GM18951 (cell line): ENCODE results near the gene TACR1.
"Not testable (repeated sequence)": the region's sequence is repeated elsewhere in the genome, so short reads cannot be mapped to it uniquely, and the experiment has no call there.

Source experiments
- POLR2A ChIP-seq: IDR thresholded peaks from 4 replicates; pipeline ENCODE4 v1.6.1; 2011; ENCODE audit warnings: mild to moderate bottlenecking; ENCODE audit not compliant: insufficient read length, insufficient read depth; ENCODE audit errors: extremely low read depth
- in situ Hi-C: fragments of 300-500 bp; cut with MboI; formaldehyde crosslinking; loops from one replicate; pipeline ENCODE4 v1.12.0; 2022; ENCODE audit warnings: low sequenced_read_pairs, mixed read lengths, inconsistent platforms; ENCODE audit not compliant: unreplicated experiment

TACR1 gene, protein sequence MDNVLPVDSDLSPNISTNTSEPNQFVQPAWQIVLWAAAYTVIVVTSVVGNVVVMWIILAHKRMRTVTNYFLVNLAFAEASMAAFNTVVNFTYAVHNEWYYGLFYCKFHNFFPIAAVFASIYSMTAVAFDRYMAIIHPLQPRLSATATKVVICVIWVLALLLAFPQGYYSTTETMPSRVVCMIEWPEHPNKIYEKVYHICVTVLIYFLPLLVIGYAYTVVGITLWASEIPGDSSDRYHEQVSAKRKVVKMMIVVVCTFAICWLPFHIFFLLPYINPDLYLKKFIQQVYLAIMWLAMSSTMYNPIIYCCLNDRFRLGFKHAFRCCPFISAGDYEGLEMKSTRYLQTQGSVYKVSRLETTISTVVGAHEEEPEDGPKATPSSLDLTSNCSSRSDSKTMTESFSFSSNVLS

DNA sequence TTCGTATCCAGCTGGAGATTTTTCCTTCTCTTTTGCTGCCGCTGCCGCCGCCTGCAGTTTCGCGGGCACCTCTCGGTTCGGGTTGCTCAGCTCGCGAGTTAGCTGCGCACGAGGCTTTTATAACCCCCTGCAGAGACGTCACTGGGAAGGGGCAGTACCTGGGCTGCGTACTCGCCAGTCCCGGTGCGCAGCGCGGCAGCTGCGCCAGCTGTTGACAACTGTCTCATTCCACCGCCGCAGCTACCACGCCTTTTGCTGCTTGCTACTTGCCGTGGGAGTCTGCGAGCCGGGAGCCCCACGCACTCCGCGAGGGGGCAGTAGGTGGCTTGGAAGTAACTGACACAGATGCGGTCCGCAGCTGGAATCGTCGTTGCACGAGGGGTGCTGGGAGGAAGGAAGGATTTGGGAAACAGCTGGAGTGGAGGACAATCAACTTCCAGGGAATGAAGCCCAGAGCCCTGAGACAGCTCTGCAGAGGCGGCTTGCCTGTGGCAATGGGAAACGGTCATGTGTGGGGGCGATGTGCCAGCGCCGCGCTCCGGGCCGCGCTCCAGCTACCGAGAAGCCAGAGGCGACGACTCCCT is at the start of gene TACR1:
Gene TACR1, minus strand, starts transcription at position 93 of the 584 bp plus-strand sequence. CDS start 586 bp downstream, outside the sequence.
- no peak for TF ChIP-seq POLR2A
- in situ Hi-C loops = no loop called here

DNA sequence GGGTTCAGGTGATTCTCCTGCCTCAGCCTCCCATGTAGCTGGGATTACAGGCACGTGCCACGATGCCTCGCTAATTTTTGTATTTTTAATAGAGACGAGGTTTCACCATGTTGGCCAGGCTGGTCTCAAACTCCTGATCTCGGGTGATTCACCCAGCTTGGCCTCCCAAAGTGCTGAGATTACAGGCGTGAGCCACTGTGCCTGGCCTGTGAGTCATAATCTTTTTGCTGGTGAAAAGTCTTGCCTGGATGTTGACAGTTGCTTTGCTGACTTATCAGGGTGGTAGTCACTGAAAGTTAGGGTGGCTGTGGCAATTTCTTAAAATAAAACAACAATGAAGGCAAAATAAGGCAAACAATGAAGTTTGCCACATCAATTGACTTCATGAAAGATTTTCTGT is 49.3 kb upstream of the TACR1 start:
- in situ Hi-C loops = not testable (repeated sequence)

DNA sequence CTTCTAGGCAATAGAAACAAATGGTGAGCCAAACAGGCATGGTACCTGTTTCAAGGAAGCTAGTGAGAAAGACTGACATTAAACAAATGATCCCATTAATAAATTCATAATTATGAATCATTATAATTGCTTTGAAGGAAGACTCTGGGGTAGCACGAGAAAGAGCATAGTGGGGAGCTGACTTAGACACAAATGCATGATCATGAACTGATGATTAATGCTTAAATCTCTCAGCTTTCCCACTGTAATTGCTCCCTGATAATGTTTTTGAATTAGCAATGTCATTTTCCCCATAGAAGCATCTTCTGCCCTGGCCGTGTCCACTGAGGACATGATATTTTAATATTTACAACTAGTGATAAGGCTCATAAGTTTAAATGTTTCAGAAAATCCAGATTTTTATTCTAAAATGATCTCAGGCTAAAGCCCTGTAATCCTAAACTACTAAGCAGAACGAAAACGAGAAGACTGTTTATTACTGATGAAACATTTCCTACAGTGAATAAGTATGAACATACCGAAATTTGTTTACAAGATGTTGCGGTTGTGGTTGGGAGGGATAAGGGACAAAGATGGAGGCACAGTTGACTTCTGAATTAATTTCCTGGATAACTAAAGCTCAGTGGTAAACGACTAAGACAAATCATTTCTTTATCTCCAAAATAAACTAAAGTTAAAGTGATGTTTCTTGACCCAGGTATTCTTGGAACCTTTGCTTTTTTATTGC is 47.3 kb upstream of the TACR1 start:
- TF ChIP-seq POLR2A = no peak
- in situ Hi-C loops = no loop called here

DNA sequence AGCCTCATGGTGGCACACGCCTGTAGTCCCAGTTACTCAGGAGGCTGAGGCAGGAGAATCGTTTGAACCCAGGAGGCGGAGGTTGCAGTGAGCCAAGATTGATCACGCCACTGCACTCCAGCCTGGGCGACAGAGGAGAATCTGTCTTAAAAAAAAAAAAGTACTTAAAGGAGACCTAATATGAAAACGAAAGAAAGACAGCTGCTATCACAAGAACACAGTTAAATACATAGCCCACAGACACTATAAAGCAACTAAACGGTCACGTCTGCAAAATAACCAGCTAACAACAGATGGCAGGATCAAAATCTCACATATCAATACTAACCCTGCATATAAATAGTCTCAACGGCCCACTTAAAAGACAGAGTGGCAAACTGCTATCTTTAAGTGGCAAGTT is 43.9 kb upstream of the TACR1 start:
- no peak for TF ChIP-seq POLR2A
- in situ Hi-C loops = no loop called here

GRCh38 chr2:75241696-75242095 is 42.4 kb upstream of the TACR1 start:
- in situ Hi-C loops = no loop called here
- no peak for TF ChIP-seq POLR2A

DNA sequence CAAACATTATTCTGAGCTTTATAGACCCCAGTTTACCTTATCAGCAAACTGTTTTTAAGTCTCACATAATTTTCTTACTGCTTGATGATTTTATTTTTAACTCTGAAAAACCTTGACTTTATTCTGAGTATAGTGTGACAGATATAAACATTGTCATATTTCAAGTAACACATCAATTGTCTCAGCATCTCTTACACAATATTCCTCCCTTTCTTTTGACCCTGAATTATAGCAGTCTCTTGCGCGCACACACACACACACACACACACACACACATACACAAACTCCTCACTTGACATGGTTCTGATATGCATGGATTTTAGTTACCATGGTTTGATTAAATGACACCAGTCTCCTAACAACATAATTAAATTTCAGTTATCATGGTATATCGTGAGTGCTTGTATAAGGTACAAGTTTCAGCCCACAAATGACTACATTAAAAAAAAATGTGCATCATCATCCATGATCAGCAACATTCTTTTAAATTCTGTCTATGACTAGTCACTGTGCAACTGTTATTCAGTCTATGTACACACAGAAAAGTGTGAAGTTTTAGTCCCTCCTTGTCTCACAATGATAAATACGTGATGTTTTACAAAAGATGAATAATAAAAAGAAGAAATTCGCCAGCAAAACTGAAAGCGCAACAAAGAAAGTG is 39.5 kb upstream of the TACR1 start:
- TF ChIP-seq POLR2A = no peak
- in situ Hi-C loops = no loop called here

GRCh38 chr2:75237296-75237695 is 38.0 kb upstream of the TACR1 start:
- TF ChIP-seq POLR2A = no peak
- in situ Hi-C loops = no loop called here

DNA sequence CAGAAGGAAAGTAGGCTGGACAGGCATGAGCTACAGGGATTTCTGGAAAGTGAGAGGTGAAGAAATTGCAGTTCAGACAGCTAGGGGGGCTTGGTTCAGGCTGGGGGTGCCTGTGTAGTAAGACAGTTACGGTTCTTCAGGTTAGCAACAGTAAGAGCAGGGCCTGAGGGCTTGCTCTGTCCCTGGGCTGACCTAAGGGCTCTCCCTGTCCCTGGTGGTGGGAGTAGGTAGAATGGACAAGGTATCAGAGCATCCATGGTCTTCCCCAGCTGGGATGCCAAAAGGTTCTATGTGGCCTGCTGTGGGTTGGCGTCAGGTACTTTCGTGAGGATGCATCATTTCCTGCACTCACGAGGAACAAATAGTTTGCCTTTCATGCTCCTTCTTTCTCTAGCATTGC is 34.6 kb upstream of the TACR1 start:
- no peak for TF ChIP-seq POLR2A
- in situ Hi-C loops = no loop called here

DNA sequence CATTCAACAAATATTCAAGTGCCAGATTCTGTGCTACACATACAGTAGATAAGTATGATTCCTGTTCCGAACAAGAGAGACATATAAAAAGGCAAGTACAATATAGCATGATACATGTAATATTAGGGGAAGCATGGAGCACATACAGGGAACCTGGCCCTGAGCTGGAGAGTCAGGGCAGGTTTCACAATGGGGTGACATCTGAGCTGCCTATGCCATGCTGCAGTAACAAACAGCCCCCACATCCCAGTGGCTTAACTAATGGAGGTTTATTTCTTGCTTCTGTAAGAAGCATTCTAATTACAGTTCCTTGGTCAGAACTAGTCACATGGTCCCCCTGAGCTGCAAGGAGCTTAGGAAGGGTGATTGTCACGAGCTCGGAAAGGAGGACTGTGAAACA is 27.3 kb upstream of the TACR1 start:
- in situ Hi-C loops = no loop called here
- no peak for TF ChIP-seq POLR2A

- in situ Hi-C loops = no loop called here
- TF ChIP-seq POLR2A = no peak
Measured at GRCh38 chr2:75226099-75226498, 26.8 kb upstream of the TACR1 start.

- in situ Hi-C loops = no loop called here
- TF ChIP-seq POLR2A = no peak
Measured at GRCh38 chr2:75224636-75225094, 25.3 kb upstream of the TACR1 start.

DNA sequence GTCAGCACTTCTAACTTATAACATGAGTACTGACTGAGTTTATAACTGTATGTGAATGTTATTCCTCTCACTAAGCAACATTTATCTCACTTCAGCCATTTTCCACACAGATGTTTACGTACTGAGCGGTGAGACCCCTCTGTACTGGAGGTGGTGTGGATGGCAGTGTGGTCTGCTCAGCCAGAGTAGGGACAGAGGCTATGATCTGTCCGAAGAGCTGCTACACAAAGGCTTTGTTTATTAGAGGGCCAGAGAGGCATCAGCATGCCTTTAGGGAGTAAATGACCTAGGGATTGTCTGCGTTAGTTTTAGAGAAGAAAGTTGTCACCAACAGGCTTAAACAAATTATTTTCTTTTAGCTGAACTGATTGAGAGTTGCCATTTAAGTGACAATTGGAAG is 23.2 kb upstream of the TACR1 start:
- no peak for TF ChIP-seq POLR2A
- in situ Hi-C loops = no loop called here

DNA sequence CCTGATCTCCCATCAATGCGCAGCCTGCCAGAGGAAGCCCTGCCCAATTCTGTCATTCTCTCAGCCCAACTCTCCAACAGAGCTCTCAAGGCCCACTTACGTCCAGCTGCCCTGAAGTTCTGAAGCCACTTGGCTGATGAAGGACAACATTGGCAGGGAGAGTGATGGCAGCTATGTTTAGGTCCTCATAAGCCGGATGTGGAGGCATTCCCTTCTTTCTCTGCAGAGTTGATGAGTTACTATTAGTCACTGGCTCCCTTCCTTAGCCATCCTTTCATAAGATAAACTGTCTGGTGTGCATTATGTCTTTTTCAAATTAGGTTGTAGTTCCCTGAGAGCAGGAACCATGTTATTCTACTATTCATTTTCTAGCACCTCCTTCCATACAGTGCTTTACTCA is 22.5 kb upstream of the TACR1 start:
- no peak for TF ChIP-seq POLR2A
- in situ Hi-C loops = no loop called here

- in situ Hi-C loops = not testable (repeated sequence)
Measured at GRCh38 chr2:75219213-75219612, 19.9 kb upstream of the TACR1 start.
